ENCODE measurements around the gene SH3TC2.
"Not testable (repeated sequence)": the region's sequence is repeated elsewhere in the genome, so short reads cannot be mapped to it uniquely, and the experiment has no call there.

Gene SH3TC2

DNA sequence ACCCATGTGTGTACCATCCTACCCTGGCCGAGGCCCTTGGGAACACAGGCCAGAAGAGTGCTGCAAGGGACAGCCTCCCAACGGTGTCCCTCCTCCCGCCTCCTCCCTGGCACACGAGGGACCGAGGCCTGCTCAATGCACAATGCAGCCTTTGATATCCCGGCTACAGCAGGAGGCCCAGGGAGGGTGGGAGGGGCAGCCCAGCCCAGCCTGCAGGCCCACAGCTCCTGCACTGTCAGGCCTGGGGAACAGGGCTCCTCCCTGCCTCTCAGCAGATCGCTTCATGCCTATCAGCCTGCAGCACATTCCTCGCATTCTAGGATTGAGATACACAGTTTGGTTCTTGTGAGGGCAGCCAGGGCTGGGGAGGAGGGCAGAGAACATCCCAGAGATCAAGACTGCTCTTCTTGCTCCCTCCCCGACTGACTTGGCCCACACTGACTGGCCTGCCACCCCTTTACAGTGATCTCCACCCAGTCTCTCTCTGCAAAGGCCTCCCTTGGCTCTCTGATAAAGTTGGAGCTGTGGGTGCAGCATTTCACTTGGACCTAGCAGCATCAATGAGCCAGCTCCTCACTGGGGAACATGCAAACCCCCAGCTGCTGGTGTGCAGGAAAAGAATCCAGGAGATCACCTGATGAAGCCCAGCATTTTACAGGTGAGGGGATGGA lies at the start of gene SH3TC2:
Gene SH3TC2, minus strand, starts transcription at position 46 of the 671 bp plus-strand sequence. Its CDS starts 40 bp downstream, at position 6.
- peak; percentile 63 to 86 for DNase-seq

- DNase-seq, result no peak
Observed at GRCh38 chr5:149110406-149110805, 47.5 kb upstream of the SH3TC2 start.

GRCh38 chr5:149108651-149109280 lies 45.9 kb upstream of the SH3TC2 start:
- no peak for DNase-seq

DNA sequence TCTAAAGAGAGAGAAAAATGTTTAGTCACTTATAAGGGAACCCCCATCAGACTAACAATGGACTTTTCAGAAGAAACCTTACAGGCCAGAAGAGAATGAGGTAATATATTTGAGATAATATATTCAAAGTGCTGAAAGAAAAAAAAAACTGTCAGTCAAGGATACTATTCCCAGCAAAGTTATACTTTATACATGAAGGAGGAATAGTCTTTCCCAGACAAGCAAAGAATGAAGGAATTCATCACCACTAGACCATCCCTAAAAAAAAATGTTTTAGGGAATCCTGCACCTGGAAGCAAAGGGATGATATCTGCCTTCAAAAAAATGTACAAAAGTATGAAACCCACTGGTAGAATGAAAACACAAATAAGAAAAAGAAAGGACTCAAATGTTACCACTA lies 37.5 kb upstream of the SH3TC2 start:
- no peak for DNase-seq

- no peak for DNase-seq
Observed at GRCh38 chr5:149099920-149100319, 37.1 kb upstream of the SH3TC2 start.

GRCh38 chr5:149094996-149095395 lies 32.1 kb upstream of the SH3TC2 start:
- no peak for DNase-seq

DNA sequence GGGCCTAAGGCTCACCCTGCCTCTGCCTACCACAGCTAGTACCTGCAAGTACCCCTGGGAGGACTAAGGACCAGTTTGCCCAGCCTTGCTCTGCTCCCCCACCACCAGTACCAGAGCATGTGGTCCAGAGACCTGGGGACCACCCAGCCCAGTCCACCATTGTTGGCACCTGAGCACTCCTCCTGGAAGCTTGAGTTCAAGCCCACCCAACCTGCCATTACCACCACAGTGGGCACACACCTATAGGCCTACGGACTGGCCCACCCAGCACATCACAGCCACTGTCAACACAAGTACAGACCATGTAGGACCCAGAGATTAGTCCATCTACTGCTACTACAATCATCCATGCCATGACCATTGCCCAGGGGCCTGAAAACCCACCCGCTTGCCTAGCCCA lies 30.8 kb upstream of the SH3TC2 start:
- DNase-seq, result no peak

GRCh38 chr5:149089796-149090195 lies 26.9 kb upstream of the SH3TC2 start:
- no peak for DNase-seq

DNA sequence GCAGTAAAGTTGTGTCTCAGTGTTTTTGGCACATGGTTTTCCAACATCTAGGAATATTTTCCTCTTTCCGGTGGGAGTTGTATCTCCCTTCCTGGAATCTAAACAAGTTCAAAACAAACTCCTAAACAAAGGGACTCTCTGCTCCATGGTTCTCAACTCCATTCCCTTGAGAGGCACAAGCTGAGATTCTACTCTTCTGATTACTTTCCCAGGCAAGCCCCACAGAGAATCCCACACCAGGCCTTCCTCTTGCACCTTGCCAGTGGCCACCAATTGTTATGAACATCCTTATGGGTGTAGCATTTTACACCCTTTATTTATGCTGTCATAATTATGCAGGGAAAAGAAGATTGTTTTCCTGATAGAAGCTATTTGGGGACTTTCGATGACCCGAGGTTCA lies 25.8 kb upstream of the SH3TC2 start:
- DNase-seq, result no peak

DNA sequence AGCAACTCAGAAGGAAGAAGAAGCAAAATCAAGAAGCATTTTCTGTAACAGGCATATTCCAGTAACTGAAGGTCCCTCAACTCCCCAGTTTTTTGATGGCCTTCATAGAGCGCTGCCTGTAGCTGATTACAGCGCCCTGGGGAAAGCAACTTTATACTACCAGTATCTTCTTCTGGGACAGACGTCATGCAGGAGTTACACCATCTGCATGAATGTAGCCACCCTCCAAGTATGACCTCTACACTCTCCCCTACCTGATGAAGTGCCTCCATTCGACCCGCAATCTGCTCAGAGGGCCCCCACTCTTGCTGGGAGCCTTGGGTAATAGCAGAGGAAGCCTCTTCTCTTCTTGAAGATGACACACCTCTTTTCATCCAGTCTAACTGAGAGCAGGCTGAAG lies 21.0 kb upstream of the SH3TC2 start:
- no peak for DNase-seq

GRCh38 chr5:149082271-149082670 lies 19.4 kb upstream of the SH3TC2 start:
- no peak for DNase-seq

GRCh38 chr5:149080294-149080693 lies 17.4 kb upstream of the SH3TC2 start:
- no peak for DNase-seq

DNA sequence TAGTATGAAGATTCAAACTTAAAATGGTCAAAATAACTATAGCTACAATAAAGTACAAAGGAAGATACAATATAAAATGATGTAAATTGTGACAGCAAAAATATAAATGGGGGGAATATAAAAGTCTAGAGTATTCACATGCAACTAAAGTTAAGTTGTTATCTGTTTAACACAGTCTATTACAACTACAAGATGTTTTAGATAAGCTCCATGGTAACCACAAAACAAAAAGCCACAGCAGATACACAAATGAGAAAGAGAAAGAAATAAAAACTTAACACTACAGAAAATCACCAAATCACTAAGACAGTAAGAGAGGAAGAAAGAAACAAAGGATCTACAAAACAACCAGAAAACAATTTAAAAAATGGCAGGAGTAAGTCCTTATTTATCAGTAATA lies 17.0 kb upstream of the SH3TC2 start:
- DNase-seq, result no peak

- not testable (repeated sequence) for DNase-seq
Observed at GRCh38 chr5:149074071-149074470, 11.2 kb upstream of the SH3TC2 start.

DNA sequence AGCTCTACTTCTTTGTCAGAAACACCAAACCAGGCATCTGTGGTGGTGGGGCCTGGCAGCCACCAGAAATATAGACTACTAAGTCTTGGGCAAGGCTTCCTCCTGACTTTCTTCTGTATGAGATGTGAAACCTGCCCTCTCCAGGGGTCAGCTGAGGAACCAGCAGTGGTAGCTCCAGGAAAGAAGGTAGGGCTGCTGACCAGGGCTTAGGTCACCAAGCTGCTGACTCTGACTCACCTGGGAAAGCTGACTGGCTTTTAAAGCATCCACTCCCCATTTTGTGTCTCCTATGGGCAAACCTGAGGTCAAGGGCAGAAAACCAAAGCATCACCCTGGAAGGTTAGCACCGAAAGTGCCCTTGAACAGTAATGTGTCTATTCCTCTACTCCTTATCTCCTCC lies 10.4 kb upstream of the SH3TC2 start:
- no peak for DNase-seq

GRCh38 chr5:149072791-149073190 lies 9.9 kb upstream of the SH3TC2 start:
- DNase-seq, result no peak

- no peak for DNase-seq
Observed at GRCh38 chr5:149072376-149072775, 9.5 kb upstream of the SH3TC2 start.

DNA sequence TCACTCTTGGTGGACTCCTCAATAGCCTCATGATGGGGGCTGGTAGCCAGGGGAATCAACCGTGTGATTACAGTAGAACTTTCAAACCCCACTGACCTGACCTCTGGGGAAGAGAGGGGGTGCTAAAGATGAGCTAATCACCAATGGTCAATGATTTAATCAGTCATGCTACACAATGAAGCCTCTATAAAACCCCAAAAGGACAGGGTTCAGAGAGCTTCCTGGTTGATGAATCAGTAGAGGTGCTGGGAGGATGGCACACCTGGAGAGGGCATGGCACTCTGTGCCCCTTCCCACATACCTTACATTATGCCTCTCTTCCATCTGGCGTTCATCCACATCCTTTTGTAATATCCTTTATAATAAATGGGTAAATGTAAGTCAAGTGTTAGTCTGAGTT lies 8.9 kb upstream of the SH3TC2 start:
- DNase-seq, result no peak

DNA sequence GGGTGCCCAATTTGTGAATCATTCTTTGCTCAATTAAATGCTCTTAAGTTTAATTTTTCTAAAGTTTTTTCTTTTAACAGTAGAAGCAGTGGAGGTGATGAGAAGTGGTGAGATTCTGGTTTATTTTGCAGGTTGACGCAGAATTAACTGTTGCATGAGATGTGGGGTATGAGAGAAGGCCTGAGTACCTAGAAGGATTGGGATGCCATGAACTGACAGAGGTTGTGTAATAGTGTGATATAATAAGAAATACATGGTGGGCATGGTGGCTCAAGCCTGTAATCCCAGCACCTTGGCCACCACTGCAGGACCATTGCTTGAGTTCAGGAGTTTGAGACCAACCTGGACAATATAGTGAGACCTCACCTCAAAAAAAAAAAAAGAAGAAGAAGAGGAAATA lies 8.4 kb upstream of the SH3TC2 start:
- DNase-seq, result no peak

DNA sequence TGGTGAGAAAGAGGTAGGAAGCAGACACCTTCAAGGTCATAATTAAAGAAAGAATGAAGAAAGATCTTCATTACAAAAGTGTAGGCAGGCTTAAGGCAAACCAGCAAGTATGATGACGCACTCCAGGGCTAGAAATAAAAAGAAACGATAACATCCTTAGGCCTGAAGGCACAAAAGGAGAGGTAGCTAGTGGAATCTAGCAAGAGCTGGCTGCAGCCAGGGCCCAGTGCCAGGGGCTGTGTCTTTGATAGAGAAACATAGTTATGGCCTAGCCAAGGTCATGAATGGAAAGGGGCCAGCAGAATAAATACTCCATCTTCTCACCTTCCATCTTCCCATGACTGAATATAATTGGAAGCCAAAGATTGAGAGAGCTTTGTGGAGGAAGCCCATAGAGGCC lies 6.8 kb upstream of the SH3TC2 start:
- no peak for DNase-seq

- no peak for DNase-seq
Observed at GRCh38 chr5:149063896-149064478, 1.1 kb upstream of the SH3TC2 start.

GRCh38 chr5:149062371-149063016 lies 368 bp downstream of the SH3TC2 start:
- DNase-seq, result no peak

DNA sequence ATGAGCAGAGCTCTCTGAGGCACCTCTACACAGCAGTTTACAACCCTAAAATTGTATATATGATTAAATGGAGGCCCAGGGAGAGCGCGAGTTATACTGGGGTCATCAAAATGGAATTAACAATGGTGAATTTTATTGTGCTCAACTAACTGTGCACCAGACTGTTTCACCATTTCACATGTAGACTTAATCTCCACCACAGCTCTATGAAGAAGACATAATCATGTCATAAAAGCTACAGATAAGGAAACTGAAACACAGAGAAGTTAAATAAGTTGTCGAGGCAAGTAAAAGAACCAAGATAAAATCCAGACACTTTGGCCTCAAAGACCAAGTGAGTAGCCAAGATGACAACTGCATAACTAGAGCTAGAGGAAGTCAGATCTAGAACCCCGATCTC lies 1.5 kb downstream of the SH3TC2 start:
- no peak for DNase-seq

GRCh38 chr5:149060325-149060724 lies 2.5 kb downstream of the SH3TC2 start:
- no peak for DNase-seq
